ENCODE results near the gene ENTPD7. TPM values are rescaled to one million over a fixed set of nuclear protein-coding genes. Genes with fewer than 3 reads are reported as not detected.

Gene ENTPD7
- total RNA-seq, 6 experiments from 2014 or later: 11.1 to 17.0 (median 13.6) TPM

DNA sequence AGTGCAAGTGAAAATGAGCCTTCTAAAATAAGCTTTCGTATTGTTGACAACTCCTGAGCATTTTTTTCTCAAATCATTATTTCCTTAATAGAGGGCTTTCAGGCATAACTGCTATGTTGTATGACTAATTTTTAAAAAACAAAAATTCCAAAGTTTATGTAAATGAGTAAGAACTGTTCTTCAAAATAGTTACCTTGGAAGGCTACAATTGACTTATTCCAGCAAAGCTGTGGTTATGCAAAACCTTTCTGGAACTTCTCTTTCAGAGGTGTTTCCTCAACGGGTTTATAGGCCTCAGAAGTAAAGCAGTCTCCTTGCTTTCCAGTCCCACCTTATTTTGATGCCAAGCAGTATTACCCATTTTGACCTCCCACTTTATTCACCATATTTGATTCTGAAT, 41.6 kb upstream of the ENTPD7 start:
- Mint-ChIP-seq H3K4me1 (ENCODE audit: low read depth) (peaks cover 42% of the 10 kb centered on the region), H3K9me3 (peaks cover 6% of the 10 kb centered on the region; the same call in 1 of the 2 replicates), H3K27ac (no peak overlapping the region; the same call in 1 of the 2 replicates), H3K36me3 (ENCODE audit: low read depth) (peaks cover 22% of the 10 kb centered on the region), H3K4me3 (peak overlapping the region; percentile 91), H3K27me3 (ENCODE audit: insufficient read depth) (no peaks in the 10 kb centered on the region)
- DNase-seq: no peak
- TF ChIP-seq, protein P1, sequence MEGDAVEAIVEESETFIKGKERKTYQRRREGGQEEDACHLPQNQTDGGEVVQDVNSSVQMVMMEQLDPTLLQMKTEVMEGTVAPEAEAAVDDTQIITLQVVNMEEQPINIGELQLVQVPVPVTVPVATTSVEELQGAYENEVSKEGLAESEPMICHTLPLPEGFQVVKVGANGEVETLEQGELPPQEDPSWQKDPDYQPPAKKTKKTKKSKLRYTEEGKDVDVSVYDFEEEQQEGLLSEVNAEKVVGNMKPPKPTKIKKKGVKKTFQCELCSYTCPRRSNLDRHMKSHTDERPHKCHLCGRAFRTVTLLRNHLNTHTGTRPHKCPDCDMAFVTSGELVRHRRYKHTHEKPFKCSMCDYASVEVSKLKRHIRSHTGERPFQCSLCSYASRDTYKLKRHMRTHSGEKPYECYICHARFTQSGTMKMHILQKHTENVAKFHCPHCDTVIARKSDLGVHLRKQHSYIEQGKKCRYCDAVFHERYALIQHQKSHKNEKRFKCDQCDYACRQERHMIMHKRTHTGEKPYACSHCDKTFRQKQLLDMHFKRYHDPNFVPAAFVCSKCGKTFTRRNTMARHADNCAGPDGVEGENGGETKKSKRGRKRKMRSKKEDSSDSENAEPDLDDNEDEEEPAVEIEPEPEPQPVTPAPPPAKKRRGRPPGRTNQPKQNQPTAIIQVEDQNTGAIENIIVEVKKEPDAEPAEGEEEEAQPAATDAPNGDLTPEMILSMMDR (IDR thresholded peaks at IDR 0.05): no peak

DNA sequence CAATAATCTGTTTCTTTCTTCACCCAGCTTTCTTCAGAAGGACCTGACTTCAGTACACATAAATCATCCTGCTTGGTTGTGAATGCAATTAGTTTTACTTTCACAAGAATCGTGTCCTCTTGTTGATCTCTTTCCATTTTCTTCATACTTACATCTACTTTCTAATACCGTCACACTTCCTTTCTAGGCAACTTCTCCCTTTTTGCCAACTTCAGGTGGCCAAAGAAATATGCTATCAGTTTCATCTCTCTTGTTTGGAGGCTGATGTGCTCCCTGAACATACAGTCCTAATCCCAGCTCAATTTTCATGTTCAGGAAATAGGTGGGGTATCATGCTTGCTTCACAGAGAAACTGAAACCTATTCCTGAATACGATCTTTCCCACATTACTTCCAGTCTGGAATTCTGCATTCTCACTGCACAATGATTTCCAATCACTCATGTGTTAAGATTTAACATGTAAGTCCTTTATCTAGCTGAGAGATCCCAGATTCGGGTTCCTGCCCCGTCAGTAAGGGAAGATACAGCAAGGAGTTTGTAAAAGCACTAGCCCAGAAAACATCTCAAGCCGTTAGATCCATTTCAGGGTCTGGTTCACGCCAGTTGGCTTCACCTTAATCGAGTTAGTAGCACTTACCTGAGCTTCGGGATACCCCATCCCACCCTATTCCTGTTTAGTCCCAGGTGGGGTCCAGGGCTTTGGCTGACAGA, 40.1 kb upstream of the ENTPD7 start:
- DNase-seq: no peak
- no peaks in the 10 kb centered on the region for H3K27me3 Mint-ChIP-seq (ENCODE audit: insufficient read depth)
- TF ChIP-seq, protein P1 (IDR thresholded peaks at IDR 0.05): no peak
- H3K4me1 Mint-ChIP-seq (ENCODE audit: low read depth): peaks cover 42% of the 10 kb centered on the region
- H3K4me3 Mint-ChIP-seq: peak overlapping the region; percentile 91
- H3K36me3 Mint-ChIP-seq (ENCODE audit: low read depth): peaks cover 24% of the 10 kb centered on the region
- H3K27ac Mint-ChIP-seq: peak overlapping the region; percentile 61
- peaks cover 6% of the 10 kb centered on the region; the same call in 1 of the 2 replicates for H3K9me3 Mint-ChIP-seq

DNA sequence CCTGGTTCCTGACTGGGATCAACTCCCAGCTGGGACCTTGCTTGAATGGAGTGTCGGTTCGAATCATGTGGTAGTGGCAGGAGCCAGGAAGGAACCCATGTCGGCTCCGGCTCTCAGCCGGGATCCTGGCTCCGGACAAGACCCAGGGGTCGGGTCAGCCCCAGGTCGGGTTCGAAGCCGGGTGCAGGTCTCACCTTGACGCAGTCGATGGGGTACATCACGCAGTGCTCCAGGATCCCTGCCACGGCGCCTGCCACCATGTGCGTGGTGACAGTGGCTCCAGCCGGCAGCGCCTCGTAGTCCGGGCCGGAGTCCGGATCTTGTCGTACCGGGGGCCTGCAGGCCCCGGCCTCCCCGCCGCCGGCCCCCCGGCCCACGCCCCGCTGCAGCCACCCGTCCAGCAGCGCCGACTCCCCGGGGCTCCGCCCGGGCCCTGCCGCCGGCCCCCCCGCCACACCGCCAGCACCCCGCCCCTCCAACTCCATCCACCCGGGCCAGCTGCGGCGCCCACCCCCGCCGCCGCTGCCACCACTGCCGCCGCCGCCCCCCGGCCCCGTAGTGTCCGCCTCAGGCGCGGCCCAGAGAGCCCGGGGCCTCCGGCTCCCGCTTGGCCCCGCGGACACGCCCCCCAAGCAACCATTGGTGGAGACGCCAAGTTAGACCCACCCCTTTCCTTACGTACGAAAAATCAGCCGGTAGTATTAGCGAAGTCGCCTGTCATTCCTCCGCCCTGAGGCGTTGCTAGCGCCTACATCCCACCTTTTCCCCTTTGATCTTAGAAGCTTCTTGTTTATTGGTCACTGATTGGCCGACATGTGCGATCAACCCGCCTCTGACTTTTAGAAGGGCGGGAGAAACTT, 39.2 kb upstream of the ENTPD7 start, which contains the start of gene SLC25A28:
TSS of gene SLC25A28 (minus strand) at position 589 of the 860 bp plus-strand sequence. CDS start at position 485, 104 bp downstream.
- peak; percentile 100 for DNase-seq
- Mint-ChIP-seq H3K36me3 (ENCODE audit: low read depth) (peaks cover 24% of the 10 kb centered on the region), H3K4me1 (ENCODE audit: low read depth) (peaks cover 42% of the 10 kb centered on the region), H3K9me3 (peaks cover 10% of the 10 kb centered on the region; the same call in 1 of the 2 replicates), H3K4me3 (peak within 1 kb of the TSS; percentile 91), H3K27ac (peak within 1 kb of the TSS; percentile 98), H3K27me3 (ENCODE audit: insufficient read depth) (no peaks in the 10 kb centered on the region)
- TF ChIP-seq, protein P1 (IDR thresholded peaks at IDR 0.05): no peak

DNA sequence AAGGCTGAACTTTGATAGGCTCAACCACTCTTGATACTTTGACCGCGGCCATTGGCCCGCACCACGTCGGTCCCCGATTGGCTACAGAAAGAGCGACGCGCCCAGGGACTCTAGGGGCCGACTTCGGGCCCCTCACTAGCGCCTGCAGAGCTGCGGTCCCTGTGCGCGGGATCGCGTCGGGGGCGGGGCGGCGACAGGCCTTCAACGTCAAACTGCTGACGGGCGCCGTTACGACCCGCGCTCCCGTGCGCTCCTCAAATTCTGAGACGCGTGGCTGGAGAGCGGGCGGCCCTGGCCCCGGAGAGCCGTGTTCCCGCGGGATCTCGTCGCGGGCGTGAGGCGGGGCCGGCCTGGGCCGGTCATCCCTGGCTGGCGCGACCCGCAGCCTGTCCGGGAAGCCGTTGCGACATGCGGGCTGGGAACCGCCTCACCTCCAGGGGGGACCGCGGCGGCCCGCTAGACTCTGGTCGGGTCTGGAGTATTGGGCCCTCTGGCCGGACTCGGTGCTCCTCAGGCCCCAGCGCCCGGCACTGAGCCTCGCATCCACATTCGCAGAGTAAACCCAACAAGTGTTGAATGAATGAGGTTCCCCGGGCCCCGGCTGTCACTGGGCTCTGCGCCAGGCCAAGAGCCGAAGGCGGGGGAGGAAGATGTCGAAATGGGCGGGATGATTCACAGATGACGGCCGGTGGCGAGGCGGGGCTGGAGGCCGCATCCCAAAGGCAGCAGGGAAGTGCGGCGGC, 38.4 kb upstream of the ENTPD7 start:
- peaks cover 13% of the 10 kb centered on the region; the same call in 1 of the 2 replicates for H3K9me3 Mint-ChIP-seq
- peak overlapping the region; percentile 98 for H3K27ac Mint-ChIP-seq
- peak overlapping the region; percentile 89 for H3K4me3 Mint-ChIP-seq
- peaks cover 25% of the 10 kb centered on the region for H3K36me3 Mint-ChIP-seq (ENCODE audit: low read depth)
- peaks cover 42% of the 10 kb centered on the region for H3K4me1 Mint-ChIP-seq (ENCODE audit: low read depth)
- TF ChIP-seq, protein P1 (IDR thresholded peaks at IDR 0.05): no peak
- DNase-seq: peak; percentile 92
- H3K27me3 Mint-ChIP-seq (ENCODE audit: insufficient read depth): no peaks in the 10 kb centered on the region

Measured in HFFc6 (cell line).